GM18909 (cell line): Measurements from ENCODE around the gene ZFP14.
A peak's percentile ranks its signal among the peaks of the same experiment; 100 is the strongest.
"Not testable (repeated sequence)": the region's sequence is repeated elsewhere in the genome, so short reads cannot be mapped to it uniquely, and the experiment has no call there.

ENCODE experiments used
- ATAC-seq: cut with Tn5 transposase; IDR thresholded peaks from one replicate; pipeline ENCODE4 v1.9.1; 2021; ENCODE audit warnings: mild to moderate bottlenecking; ENCODE audit not compliant: unreplicated experiment, poor library complexity

ZFP14 gene

GRCh38 chr19:36331353-36332228 lies 47.4 kb downstream of the ZFP14 start:
- peak; percentile 52 for ATAC-seq

- ATAC-seq, result no peak
These were observed 48.8 kb downstream of the ZFP14 start for GRCh38 chr19:36330216-36330615.

DNA sequence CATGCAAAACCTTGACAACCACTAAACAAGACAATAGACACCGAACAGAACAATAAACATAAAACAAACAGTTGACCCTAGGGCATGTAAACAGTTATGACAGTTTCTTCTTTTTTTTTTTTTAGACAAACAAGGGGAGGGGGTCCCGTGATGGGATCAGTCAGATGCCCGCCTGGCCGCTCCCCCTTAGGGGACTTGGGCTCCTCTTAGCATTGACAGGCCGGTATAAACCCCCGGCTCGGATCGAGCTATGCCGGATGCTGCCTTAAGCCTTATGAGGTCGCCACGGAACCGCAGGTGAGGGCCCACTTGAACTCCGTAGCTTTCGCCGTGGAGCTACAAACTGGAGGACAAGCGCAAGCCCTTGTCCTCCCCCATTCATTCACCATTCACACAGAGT lies 49.5 kb downstream of the ZFP14 start:
- ATAC-seq, result not testable (repeated sequence)

- ATAC-seq, result not testable (repeated sequence)
These were observed 52.4 kb downstream of the ZFP14 start for GRCh38 chr19:36326649-36327048.

DNA sequence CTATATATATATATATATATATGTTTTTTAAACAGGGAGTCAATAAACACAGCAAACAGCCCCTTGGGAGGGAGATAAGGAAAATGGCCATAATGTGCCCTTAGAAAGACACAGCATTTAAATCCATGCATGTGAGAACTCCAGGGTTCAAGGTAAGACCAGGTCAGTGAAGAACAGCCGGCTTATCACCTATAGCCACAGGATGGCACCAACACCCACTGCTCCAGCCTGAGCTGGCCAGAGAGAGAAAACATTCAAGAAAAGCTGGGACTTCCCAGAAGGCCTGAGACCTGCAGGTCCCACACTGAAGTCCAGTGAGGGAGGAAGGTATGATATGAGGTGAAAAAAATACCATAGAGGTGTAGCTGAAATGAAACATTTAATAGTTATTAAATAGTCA lies 63.8 kb downstream of the ZFP14 start:
- ATAC-seq, result not testable (repeated sequence)

GRCh38 chr19:36314053-36314452 lies 64.9 kb downstream of the ZFP14 start:
- not testable (repeated sequence) for ATAC-seq

GRCh38 chr19:36311098-36311760 lies 67.8 kb downstream of the ZFP14 start:
- ATAC-seq, result not testable (repeated sequence)

GRCh38 chr19:36310416-36310990 lies 68.5 kb downstream of the ZFP14 start:
- ATAC-seq, result not testable (repeated sequence)

GRCh38 chr19:36309759-36310158 lies 69.2 kb downstream of the ZFP14 start:
- ATAC-seq, result not testable (repeated sequence)

GRCh38 chr19:36309309-36309708 lies 69.7 kb downstream of the ZFP14 start:
- ATAC-seq, result not testable (repeated sequence)

- ATAC-seq, result not testable (repeated sequence)
These were observed 86.7 kb downstream of the ZFP14 start for GRCh38 chr19:36292317-36292716.
